Activated CD4-positive, CD25-positive, alpha-beta regulatory T cell treated with anti-CD3 and anti-CD28 coated beads, Interleukin-2, amount 50 U/mL, for 24 hours (primary cell): ENCODE measurements around the gene INSL3.

Experiments
- ATAC-seq, 2 donors: fragments of 150-1000 bp; cut with Tn5 transposase; one replicate each; pipeline ENCODE4 v1.10.0; 2021; ENCODE audit warnings: mild to moderate bottlenecking in 1 of 2, moderate library complexity in 1 of 2

INSL3 gene, protein sequence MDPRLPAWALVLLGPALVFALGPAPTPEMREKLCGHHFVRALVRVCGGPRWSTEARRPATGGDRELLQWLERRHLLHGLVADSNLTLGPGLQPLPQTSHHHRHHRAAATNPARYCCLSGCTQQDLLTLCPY

DNA sequence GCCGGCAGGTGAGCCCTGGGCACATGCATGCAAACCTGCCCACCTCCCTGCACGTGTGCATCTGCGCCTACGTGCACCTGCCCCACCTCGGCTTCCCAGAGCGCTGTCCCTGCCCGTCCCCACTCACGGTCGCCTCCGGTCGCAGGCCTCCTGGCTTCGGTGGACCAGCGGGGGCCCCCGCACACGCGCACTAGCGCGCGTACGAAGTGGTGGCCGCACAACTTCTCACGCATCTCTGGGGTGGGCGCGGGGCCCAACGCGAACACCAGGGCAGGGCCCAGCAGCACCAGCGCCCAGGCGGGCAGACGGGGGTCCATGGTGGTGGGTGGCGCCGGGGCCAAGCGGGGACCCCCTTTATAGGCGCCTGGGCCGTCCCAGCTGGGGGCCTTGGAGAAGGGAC lies at the start of gene INSL3:
INSL3 (minus strand) TSS at position 330 of the 400 bp plus-strand sequence; CDS start at position 317, 13 bp downstream.
- ATAC-seq, result no peak

GRCh38 chr19:17869114-17869608 lies 47.8 kb upstream of the INSL3 start:
- no peak for ATAC-seq

- ATAC-seq, result no peak
Observed at GRCh38 chr19:17868669-17869068, 47.4 kb upstream of the INSL3 start.

- no peak for ATAC-seq
Observed at GRCh38 chr19:17866964-17867486, 45.7 kb upstream of the INSL3 start.

GRCh38 chr19:17866312-17866963 lies 45.1 kb upstream of the INSL3 start:
- no peak for ATAC-seq

GRCh38 chr19:17865364-17866311 lies 44.3 kb upstream of the INSL3 start:
- peak; percentile 14 to 16 for ATAC-seq

GRCh38 chr19:17863520-17864182 lies 42.3 kb upstream of the INSL3 start:
- ATAC-seq, result no peak

DNA sequence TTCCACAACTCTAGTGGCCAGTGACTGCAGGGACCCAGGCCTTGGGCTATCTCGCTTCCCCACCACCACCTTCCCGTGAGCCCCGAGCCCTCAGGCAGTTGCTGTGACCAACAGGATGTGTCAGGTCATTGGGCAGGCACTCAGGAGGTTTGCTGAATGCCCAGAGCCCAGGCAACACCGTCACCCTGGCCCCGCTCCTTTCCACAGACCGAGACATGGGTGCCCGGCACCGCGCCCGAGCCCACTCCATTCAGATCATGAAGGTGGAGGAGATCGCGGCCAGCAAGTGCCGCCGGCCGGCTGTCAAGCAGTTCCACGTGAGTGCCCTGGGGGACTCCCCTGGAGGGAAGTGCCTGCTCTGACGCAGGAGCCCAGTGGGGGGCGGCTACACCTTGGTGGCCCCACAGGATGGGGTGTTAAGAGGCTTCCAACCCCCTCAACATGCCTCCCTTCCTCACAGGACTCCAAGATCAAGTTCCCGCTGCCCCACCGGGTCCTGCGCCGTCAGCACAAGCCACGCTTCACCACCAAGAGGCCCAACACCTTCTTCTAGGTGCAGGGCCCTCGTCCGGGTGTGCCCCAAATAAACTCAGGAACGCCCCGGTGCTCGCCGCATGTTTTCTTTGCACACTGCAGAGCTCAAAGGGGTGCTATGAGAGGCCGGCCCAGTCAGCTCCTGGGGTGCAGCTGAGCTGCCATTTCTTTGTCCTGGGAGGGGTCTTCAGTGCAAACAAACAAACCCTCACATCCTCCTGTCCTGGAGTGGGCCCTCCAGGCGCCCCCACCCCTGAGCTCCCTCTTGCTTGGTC lies 41.6 kb upstream of the INSL3 start:
- ATAC-seq, result no peak

DNA sequence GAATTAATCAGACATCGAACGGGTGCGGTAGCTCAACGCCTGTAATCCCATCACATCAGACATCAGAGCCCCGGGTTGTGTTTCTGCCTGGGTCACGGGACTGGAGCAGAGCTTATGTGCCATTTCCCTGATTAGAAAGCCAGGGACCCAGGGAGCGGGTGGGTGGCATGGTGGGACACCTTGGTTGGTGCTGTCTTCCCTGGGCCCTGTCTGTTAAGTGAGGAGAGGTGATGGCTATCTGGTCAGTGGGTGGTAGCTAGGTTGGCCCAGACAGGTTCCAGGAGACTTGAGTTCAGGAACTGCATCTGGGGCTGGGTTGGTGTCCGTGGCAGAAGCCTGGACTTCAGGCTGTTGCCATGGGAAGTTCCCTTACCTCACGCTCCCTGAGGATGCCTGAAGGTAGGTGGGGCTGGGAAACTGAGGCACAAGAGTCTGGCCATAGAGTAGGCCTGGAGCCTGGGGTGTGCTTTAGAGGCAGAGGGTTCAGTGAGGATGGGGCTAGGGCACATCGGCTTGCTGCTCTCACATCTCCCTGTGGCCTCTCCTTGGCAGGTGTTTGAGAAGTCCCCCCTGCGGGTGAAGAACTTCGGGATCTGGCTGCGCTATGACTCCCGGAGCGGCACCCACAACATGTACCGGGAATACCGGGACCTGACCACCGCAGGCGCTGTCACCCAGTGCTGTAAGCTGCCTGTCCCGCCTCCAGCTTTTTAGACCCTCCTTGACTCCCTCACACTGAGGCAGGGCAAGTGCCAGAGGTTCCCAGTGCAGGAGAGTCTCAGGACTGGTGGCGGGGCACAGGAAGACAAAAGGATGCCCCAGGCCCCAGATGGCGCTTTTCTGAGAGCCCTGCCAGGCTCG lies 40.5 kb upstream of the INSL3 start:
- ATAC-seq, result no peak

- no peak for ATAC-seq
Observed at GRCh38 chr19:17860993-17861360, 39.7 kb upstream of the INSL3 start.

DNA sequence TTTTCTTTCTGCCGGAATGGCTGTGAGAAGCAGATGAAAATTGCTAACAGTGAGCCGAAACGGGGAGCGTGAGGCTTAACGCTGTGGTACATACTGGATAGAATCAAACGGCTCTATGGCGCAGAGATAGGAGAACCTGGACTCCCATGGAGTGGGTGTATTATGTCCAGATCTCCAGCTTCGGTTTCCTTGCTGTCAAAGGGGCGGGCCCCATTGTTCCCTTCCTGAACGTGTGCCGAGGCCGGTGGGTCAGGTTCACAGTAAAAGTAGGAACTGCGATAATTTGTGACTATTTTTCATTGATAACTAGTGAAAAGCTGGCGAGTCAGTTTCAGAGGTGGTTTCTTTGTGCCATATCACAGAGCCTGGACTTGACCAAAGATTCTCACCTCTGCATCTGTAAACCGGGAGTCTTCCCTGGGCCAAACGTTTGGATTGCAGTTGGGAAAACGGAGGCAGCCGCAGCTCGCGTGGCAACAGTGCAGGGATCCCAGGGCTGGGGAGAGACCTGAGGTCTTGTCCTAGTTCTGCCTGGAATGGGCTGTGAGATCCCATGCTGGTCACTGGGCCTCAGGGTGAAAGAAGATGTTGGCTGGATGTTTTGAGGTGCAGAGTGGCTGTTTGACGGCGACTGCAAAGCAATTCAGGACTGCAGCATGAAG lies 39.1 kb upstream of the INSL3 start:
- no peak for ATAC-seq

DNA sequence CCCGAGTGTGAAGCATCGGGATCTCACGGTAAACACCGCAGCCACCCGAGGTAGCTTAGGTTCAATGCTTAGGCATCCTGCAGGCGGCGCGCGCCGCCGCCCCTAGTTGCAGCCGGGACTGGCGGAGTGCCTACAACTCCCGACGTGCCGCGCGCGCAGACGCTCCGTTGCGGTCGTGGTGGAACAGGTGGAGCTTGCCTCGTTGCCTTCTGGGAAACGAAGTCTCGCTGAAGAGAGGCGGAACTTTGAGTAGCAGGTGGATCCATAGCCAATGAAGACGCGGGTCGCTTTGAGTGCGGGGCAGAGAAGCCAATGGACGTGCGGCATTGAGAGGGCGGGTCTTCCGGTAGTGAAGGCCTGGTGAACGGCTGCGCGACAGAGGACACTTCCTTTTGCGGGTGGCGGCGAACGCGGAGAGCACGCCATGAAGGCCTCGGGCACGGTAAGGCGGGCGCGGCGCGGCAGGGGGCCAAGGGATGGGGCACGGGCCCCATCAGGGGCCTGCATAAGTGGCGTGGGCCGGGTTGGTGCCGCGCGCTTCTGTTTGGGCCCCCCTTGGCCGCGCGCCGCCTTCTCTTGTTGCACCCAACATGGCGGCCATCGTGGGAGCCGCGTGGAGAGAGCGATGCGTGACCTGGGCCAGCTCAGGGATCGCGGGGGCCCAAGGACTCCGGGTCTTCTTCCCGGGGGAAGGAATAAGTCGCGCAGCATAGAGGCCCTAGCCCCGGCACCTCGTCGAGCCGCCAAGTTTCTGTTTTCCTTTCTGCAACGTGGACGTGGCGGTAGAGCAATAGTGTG lies 38.4 kb upstream of the INSL3 start, which contains the start of gene RPL18A:
RPL18A (plus strand) TSS at position 378 of the 798 bp plus-strand sequence; CDS start at position 425, 47 bp downstream.
- ATAC-seq, result peak; percentile 92

DNA sequence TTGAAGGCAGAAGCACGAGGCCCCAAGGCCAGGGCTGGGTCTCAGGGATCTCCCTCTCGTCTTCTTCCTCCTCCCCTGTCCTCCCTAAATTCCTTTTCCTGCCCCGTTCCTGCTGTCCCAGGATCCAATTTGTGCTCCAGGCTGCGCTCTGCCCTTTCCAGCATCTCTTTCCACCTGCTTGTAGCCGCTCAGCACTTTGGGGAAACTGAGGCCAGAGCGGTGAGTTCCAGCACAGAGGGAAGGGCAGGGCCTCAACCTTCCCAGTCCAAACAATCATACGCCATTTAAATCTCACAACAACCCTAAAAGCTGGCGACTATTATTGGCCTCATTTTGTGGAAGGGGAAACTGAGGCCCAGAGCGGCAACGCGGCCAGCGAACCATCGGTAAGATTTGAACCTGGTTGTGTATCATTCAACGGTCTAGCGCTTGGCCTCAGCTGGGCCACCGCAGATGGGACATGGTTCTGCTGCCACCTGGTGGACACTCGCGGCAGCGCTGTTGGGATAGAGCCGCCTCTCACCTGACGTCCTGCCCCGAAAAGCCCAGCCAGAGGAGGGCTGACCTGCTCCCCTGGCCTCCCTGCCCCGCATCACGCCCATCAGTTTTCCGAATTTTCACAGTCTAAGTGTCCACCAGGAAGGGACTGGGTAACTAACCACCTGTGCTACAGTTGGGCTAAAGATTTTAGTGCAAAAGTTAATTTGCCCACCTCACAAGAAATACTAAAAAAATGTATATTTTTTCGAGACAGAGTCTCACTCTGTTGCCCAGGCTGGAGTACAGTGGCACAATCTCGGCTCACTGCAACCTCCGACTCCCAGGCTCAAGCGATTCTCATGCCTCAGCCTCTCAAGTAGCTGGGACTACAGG lies 34.2 kb upstream of the INSL3 start:
- ATAC-seq, result peak; percentile 15

DNA sequence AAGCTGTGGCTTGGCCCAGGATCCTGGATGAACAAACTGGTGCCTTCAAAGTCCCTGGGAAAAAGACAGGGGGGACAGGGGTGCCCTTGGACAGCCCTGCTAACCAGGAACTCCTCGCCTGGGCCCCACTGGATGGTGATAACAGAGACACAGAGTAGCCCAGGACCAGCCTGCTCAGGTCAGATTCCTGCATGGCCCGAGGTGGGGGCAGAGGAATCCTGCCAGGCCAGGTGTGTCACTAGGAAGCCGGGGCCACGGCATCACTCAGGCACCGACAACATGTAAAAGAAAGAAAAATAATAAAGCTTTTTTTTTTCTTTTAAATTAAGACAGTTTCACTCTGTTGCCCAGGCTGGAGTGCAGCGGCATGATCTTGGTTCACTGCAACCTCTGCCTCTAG lies 32.7 kb upstream of the INSL3 start:
- no peak for ATAC-seq

GRCh38 chr19:17848595-17849292 lies 27.4 kb upstream of the INSL3 start:
- no peak for ATAC-seq

- ATAC-seq, result peak; percentile 90 to 91
Observed at GRCh38 chr19:17847538-17848366, 26.4 kb upstream of the INSL3 start, which contains the start of gene JAK3. TSS of gene JAK3 (minus strand) at chr19:17847982. CDS start at chr19:17844417, 3,565 bp downstream.
